SK-N-SH (cell line): ENCODE results near the gene GNAS. TPM values are rescaled to one million over a fixed set of nuclear protein-coding genes. Genes with fewer than 3 reads are reported as not detected.

ENCODE experiments used
- CTCF ChIA-PET: fragments of 300-600, 350-600 bp; formaldehyde crosslinking; extraction: SDS; loops from one replicate; lab custom pipeline; 2021; lab: Yijun Ruan, JAX
- POLR2A ChIA-PET: fragments of 350-600 bp; sonication (Branson Sonifier 250); formaldehyde crosslinking; extraction: SDS; loops from one replicate; lab custom pipeline; 2020; ENCODE audit warnings: antibody characterized with exemption, inconsistent platforms; lab: Yijun Ruan, JAX
- DNase-seq: peaks from one replicate; pipeline ENCODE4 v3.0.0; 2012
- H2AFZ ChIP-seq: fragments of 200-600 bp; sonication (generic); 2 replicates; pipeline ENCODE4 v1.8.1; 2016; ENCODE audit warnings: antibody characterized with exemption, mild to moderate bottlenecking, low read depth
- H3F3A ChIP-seq: fragments of 200-600 bp; sonication (generic); replicated peaks from 2 replicates; pipeline ENCODE3; 2016; ENCODE audit warnings: antibody characterized with exemption, mild to moderate bottlenecking; ENCODE audit not compliant: insufficient read depth
- H3K27ac ChIP-seq, 2 experiments: fragments of 200-500 bp in 1 of 2; fragments of 200-600 bp in 1 of 2; sonication (Bioruptor generic) in 1 of 2; sonication (generic), shearing (Covaris generic) in 1 of 2; 2 replicates each; pipeline versions ENCODE4 v1.5.1 to v1.6.1; 2014 to 2016; ENCODE audit warnings: low read depth in 2 of 2, inconsistent platforms in 1 of 2, low read length in 1 of 2, mild to moderate bottlenecking in 1 of 2, mixed read lengths in 1 of 2
- H3K27me3 ChIP-seq: fragments of 200-600 bp; sonication (generic), shearing (Covaris generic); 2 replicates; pipeline ENCODE4 v1.6.1; 2016; ENCODE audit warnings: mixed run types; ENCODE audit not compliant: insufficient read depth
- H3K36me3 ChIP-seq, 2 experiments: fragments of 200-500 bp in 1 of 2; fragments of 200-600 bp in 1 of 2; sonication (Bioruptor generic) in 1 of 2; sonication (generic) in 1 of 2; replicated peaks in 1 of 2; 2 replicates each; pipeline versions ENCODE3 to v1.5.1; 2014 to 2016; ENCODE audit warnings: low read length in 1 of 2, mild to moderate bottlenecking in 1 of 2; ENCODE audit not compliant: insufficient read depth in 2 of 2, control insufficient read depth in 1 of 2
- H3K4me1 ChIP-seq, 2 experiments: fragments of 200-500 bp in 1 of 2; fragments of 200-600 bp in 1 of 2; sonication (Bioruptor generic) in 1 of 2; sonication (generic), shearing (Covaris generic) in 1 of 2; 2 replicates each; pipeline versions ENCODE4 v1.5.1 to v1.6.1; 2014 to 2016; ENCODE audit warnings: low read depth in 1 of 2, low read length in 1 of 2, mixed run types in 1 of 2; ENCODE audit not compliant: insufficient read depth in 2 of 2, control insufficient read depth in 1 of 2
- H3K4me2 ChIP-seq: fragments of 200-600 bp; sonication (generic), shearing (Covaris generic); 2 replicates; pipeline ENCODE4 v1.6.1; 2017; ENCODE audit warnings: mixed run types
- H3K4me3 ChIP-seq, 2 experiments: fragments of 200-500 bp in 1 of 2; fragments of 200-600 bp in 1 of 2; sonication (Bioruptor generic) in 1 of 2; sonication (generic), shearing (Covaris generic) in 1 of 2; 2 replicates each; pipeline versions ENCODE4 v1.5.1 to v1.8.1; 2014 to 2016; ENCODE audit warnings: low read depth in 2 of 2, inconsistent platforms in 1 of 2, low read length in 1 of 2, mild to moderate bottlenecking in 1 of 2, mixed read lengths in 1 of 2, moderate library complexity in 1 of 2
- H3K79me2 ChIP-seq: fragments of 200-600 bp; sonication (generic); 2 replicates; pipeline ENCODE4 v1.8.1; 2017; ENCODE audit warnings: mild to moderate bottlenecking; ENCODE audit not compliant: insufficient read depth
- H3K9ac ChIP-seq: fragments of 200-600 bp; sonication (generic); 2 replicates; pipeline ENCODE4 v1.6.1; 2017; ENCODE audit warnings: mixed run types
- H3K9me2 ChIP-seq: fragments of 200-600 bp; sonication (generic); 2 replicates; pipeline ENCODE4 v1.6.1; 2017; ENCODE audit warnings: mixed run types
- H3K9me3 ChIP-seq: fragments of 200-600 bp; sonication (generic); 2 replicates; pipeline ENCODE4 v1.6.1; 2017; ENCODE audit warnings: mixed run types, mild to moderate bottlenecking, moderate library complexity
- H4K20me1 ChIP-seq: fragments of 200-600 bp; sonication (generic); 2 replicates; pipeline ENCODE4 v1.6.1; 2017; ENCODE audit warnings: mild to moderate bottlenecking, mixed run types; ENCODE audit not compliant: insufficient read depth
- EP300 ChIP-seq, 2 experiments: IDR thresholded peaks; 2 replicates each; pipeline versions ENCODE4 v1.4.0 to v1.6.1; 2012; ENCODE audit warnings: borderline replicate concordance in 1 of 2, low read depth in 1 of 2, low read length in 1 of 2
- EZH2phosphoT487 ChIP-seq: fragments of 200-600 bp; sonication (generic); IDR thresholded peaks from 2 replicates; pipeline ENCODE4 v1.6.1; 2017; ENCODE audit warnings: low read depth, mixed run types, mild to moderate bottlenecking, antibody characterized with exemption, moderate library complexity, borderline replicate concordance
- FOSL2 ChIP-seq: IDR thresholded peaks from 2 replicates; pipeline ENCODE4 v1.4.0; 2012; ENCODE audit warnings: low read depth, mild to moderate bottlenecking, moderate library complexity, borderline replicate concordance
- FOXM1 ChIP-seq: IDR thresholded peaks from 2 replicates; pipeline ENCODE4 v1.4.0; 2012; ENCODE audit warnings: low read depth, mild to moderate bottlenecking
- GATA2 ChIP-seq: sonication (generic); formaldehyde crosslinking; IDR thresholded peaks from 2 replicates; pipeline ENCODE4 v1.5.0; 2020; ENCODE audit warnings: mild to moderate bottlenecking, missing genetic modification reagents
- JUND ChIP-seq: IDR thresholded peaks from 2 replicates; pipeline ENCODE4 v1.4.0; 2012
- NFIC ChIP-seq: IDR thresholded peaks from 2 replicates; pipeline ENCODE4 v1.4.0; 2012; ENCODE audit warnings: borderline replicate concordance
- NRF1 ChIP-seq: IDR thresholded peaks from 2 replicates; pipeline ENCODE4 v1.6.1; 2012; ENCODE audit warnings: low read depth, mild to moderate bottlenecking, low read length
- PBX3 ChIP-seq: IDR thresholded peaks from 2 replicates; pipeline ENCODE4; 2012
- RAD21 ChIP-seq: IDR thresholded peaks from 2 replicates; pipeline ENCODE4 v1.6.1; 2012; ENCODE audit warnings: mild to moderate bottlenecking, low read length
- RFX5 ChIP-seq: IDR thresholded peaks from 2 replicates; pipeline ENCODE4 v1.6.1; 2012; ENCODE audit warnings: mild to moderate bottlenecking, improper control_type of control experiment, low read length
- RXRA ChIP-seq: IDR thresholded peaks from 2 replicates; pipeline ENCODE4 v1.4.0; 2012; ENCODE audit warnings: low read depth, mild to moderate bottlenecking, borderline replicate concordance
- SMC3 ChIP-seq: IDR thresholded peaks from 2 replicates; pipeline ENCODE4 v1.6.1; 2012; ENCODE audit warnings: low read depth, low read length, improper control_type of control experiment
- TAF1 ChIP-seq: IDR thresholded peaks from 2 replicates; pipeline ENCODE4 v1.6.1; 2012; ENCODE audit warnings: low read depth, mild to moderate bottlenecking, low read length, moderate library complexity, borderline replicate concordance
- USF2 ChIP-seq: fragments of 150-350 bp; IDR thresholded peaks from 2 replicates; pipeline ENCODE4 v1.6.1; 2017; ENCODE audit warnings: antibody characterized with exemption, low read length, low read depth, borderline replicate concordance
- ZBTB33 ChIP-seq: IDR thresholded peaks from 2 replicates; pipeline ENCODE4 v1.4.0; 2012; ENCODE audit warnings: low read depth, borderline replicate concordance
- WGBS: methylation state at CpG from one replicate; pipeline ENCODE4 v1.1.6; 2017; ENCODE audit warnings: low lambda C conversion rate; 5-methylcytosine and 5-hydroxymethylcytosine counted together
- polyA plus RNA-seq, 3 experiments: library from polyadenylated mRNA; depleted of rRNA; stranded (reverse); fragments of >200 nt; gene quantifications; 2 replicates each; pipeline ENCODE4 v1.2.3, GENCODE V29; 2012
- TF ChIP-seq, protein P1 (sequence below): IDR thresholded peaks from 2 replicates; pipeline ENCODE4 v1.4.0; 2012; ENCODE audit warnings: low read depth, borderline replicate concordance

Gene GNAS
- polyA plus RNA-seq, 1 of the 3 experiments (the other 2 are of a cell fraction): 1,562 TPM

- 56% methylated on average over 11 of the region's 12 CpGs for WGBS
- no peaks in the 10 kb centered on the region for H3K27me3 ChIP-seq
- H3K27ac ChIP-seq: peak overlapping the region; percentile 24 to 75
- no peaks in the 10 kb centered on the region for H3K9me3 ChIP-seq
- no peak for DNase-seq
- ChIA-PET POLR2A (no interaction called here), CTCF (interaction anchor here (1.2 to 5.9 kb wide), 6 partner anchors 347 to 580 kb away, joined by 3 to 27 read pairs (median 7); no protein-coding TSS in a partner anchor)
- H3F3A ChIP-seq: peaks cover 4% of the 10 kb centered on the region
- no peaks in the 10 kb centered on the region for H4K20me1 ChIP-seq
- H3K9me2 ChIP-seq: no peaks in the 10 kb centered on the region
- no peaks in the 10 kb centered on the region for H3K79me2 ChIP-seq
- peak overlapping the region; percentile 59 for H3K4me2 ChIP-seq
- no peak overlapping the region for H3K4me3 ChIP-seq
- H3K36me3 ChIP-seq: no peaks in the 10 kb centered on the region
- peak; percentile 38; the same call in 1 of the 2 replicates for TF ChIP-seq JUND
- peak; percentile 52 for TF ChIP-seq PBX3
- TF ChIP-seq EP300 (IDR thresholded peaks at IDR 0.05; ENCODE audit: borderline replicate concordance in 1 of 2, low read depth in 1 of 2, low read length in 1 of 2): no peak
- TF ChIP-seq FOSL2: peak; percentile 58; the same call in 1 of the 2 replicates
- peak overlapping the region; percentile 23; the same call in 1 of the 2 replicates for H3K9ac ChIP-seq
- peak overlapping the region; percentile 42 for H2AFZ ChIP-seq
- peaks cover 0 to 55% of the 10 kb centered on the region in 2 experiments; a peak in 3 of 4 replicates for H3K4me1 ChIP-seq
These were observed 23.1 kb downstream of the GNAS start for GRCh38 chr20:58875541-58876134.

DNA sequence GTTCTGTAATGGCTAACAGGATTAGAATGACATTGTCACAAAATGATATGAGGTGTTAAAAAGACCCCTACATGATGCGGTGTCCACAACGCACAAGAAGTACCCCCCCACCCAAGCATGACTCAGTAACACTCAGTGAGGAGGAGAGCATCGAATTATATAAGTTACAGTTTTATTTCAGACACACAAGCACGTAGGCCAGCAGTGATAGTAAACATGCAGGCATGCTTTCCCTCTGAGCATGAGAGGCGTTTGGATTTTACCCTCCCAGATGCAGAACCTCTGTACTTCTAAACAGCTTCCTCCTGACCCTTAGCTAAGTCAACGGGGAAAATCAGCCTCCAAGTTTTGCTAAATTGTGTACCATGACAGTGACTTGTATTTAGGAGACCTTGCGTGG is 23.9 kb downstream of the GNAS start:
- POLR2A ChIA-PET: interaction anchor here (0.6 kb wide), 1 partner anchor 608 kb away, joined by 3 read pairs; no protein-coding TSS in a partner anchor
- H3K27ac ChIP-seq: peak overlapping the region; percentile 75 to 99
- CTCF ChIA-PET: interaction anchor here (0.9 to 5.9 kb wide), 8 partner anchors 12 to 579 kb away, joined by 3 to 27 read pairs (median 5); partner anchors contain the start of gene ATP5F1E
- H4K20me1 ChIP-seq: no peaks in the 10 kb centered on the region
- TF ChIP-seq RFX5 (no peak), SMC3 (no peak), USF2 (no peak), EP300 (IDR thresholded peaks at IDR 0.05; ENCODE audit: borderline replicate concordance in 1 of 2, low read depth in 1 of 2, low read length in 1 of 2) (no peak), EZH2phosphoT487 (no peak), FOXM1 (no peak), NRF1 (no peak), NFIC (no peak), JUND (no peak), PBX3 (no peak), TAF1 (no peak), RAD21 (no peak), GATA2 (no peak), ZBTB33 (no peak), RXRA (no peak)
- TF ChIP-seq, protein P1, sequence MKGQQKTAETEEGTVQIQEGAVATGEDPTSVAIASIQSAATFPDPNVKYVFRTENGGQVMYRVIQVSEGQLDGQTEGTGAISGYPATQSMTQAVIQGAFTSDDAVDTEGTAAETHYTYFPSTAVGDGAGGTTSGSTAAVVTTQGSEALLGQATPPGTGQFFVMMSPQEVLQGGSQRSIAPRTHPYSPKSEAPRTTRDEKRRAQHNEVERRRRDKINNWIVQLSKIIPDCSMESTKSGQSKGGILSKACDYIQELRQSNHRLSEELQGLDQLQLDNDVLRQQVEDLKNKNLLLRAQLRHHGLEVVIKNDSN: no peak
- no peaks in the 10 kb centered on the region for H3K9me3 ChIP-seq
- no peak overlapping the region for H3K9ac ChIP-seq
- peaks cover 4% of the 10 kb centered on the region for H3F3A ChIP-seq
- 0 out of 2 replicates have a peak overlapping the region, but pooled peaks have one; percentile 59 for H3K4me2 ChIP-seq
- peaks cover 0 to 57% of the 10 kb centered on the region in 2 experiments; a peak in 3 of 4 replicates for H3K4me1 ChIP-seq
- no peaks in the 10 kb centered on the region for H3K36me3 ChIP-seq
- H3K9me2 ChIP-seq: no peaks in the 10 kb centered on the region
- no peaks in the 10 kb centered on the region for H3K79me2 ChIP-seq
- no peak for DNase-seq
- H3K27me3 ChIP-seq: no peaks in the 10 kb centered on the region
- H3K4me3 ChIP-seq: no peak overlapping the region
- peak overlapping the region; percentile 67 for H2AFZ ChIP-seq
- 53% methylated on average over 7 of the region's 7 CpGs for WGBS
